ENCODE measurements around the gene AFAP1.

AFAP1 gene

GRCh38 chr4:7968262-7968896 is 28.7 kb upstream of the AFAP1 start:
- no peak for DNase-seq

- no peak for DNase-seq
These were observed 28.0 kb upstream of the AFAP1 start for GRCh38 chr4:7967501-7968261.

- DNase-seq, result no peak
These were observed 27.4 kb upstream of the AFAP1 start for GRCh38 chr4:7967063-7967440.

GRCh38 chr4:7966281-7967062 is 26.8 kb upstream of the AFAP1 start:
- no peak for DNase-seq

GRCh38 chr4:7964890-7965662 is 25.4 kb upstream of the AFAP1 start:
- no peak for DNase-seq

GRCh38 chr4:7964459-7964858 is 24.8 kb upstream of the AFAP1 start:
- DNase-seq, result no peak

- DNase-seq, result no peak
These were observed 24.0 kb upstream of the AFAP1 start for GRCh38 chr4:7963691-7964090.

GRCh38 chr4:7962609-7963508 is 23.2 kb upstream of the AFAP1 start:
- no peak for DNase-seq

GRCh38 chr4:7960790-7961655 is 21.4 kb upstream of the AFAP1 start:
- no peak for DNase-seq

- DNase-seq, result no peak
These were observed 20.5 kb upstream of the AFAP1 start for GRCh38 chr4:7960017-7960789.

- DNase-seq, result no peak
These were observed 19.4 kb upstream of the AFAP1 start for GRCh38 chr4:7959078-7959477.

GRCh38 chr4:7956934-7957656 is 17.4 kb upstream of the AFAP1 start:
- DNase-seq, result no peak

GRCh38 chr4:7956270-7956808 is 16.7 kb upstream of the AFAP1 start:
- no peak for DNase-seq

GRCh38 chr4:7955393-7955792 is 15.7 kb upstream of the AFAP1 start:
- no peak for DNase-seq

- DNase-seq, result no peak
These were observed 13.0 kb upstream of the AFAP1 start for GRCh38 chr4:7952615-7953014.

- no peak for DNase-seq
These were observed 10.8 kb upstream of the AFAP1 start for GRCh38 chr4:7950301-7951092.

- DNase-seq, result no peak
These were observed 10.1 kb upstream of the AFAP1 start for GRCh38 chr4:7949759-7950158.

GRCh38 chr4:7947927-7948326 is 8.3 kb upstream of the AFAP1 start:
- no peak for DNase-seq
